22Rv1 (cell line): Measurements from ENCODE around the gene TTLL4.
A peak's percentile ranks its signal among the peaks of the same experiment; 100 is the strongest.

Experiments
- H3K27ac ChIP-seq: fragments of 450-650 bp; 2 replicates; pipeline ENCODE4 v1.5.1; 2017
- CTCF ChIP-seq: fragments of 450-650 bp; IDR thresholded peaks from 2 replicates; pipeline ENCODE4 v1.5.1; 2017; ENCODE audit warnings: mild to moderate bottlenecking
- ZFX ChIP-seq: fragments of 450-650 bp; IDR thresholded peaks from 2 replicates; pipeline ENCODE4 v1.6.1; 2017; ENCODE audit warnings: antibody characterized with exemption, borderline replicate concordance

Gene TTLL4

GRCh38 chr2:218698885-218699284 lies 11.8 kb upstream of the TTLL4 start:
- TF ChIP-seq ZFX: no peak
- TF ChIP-seq CTCF: no peak
- no peak overlapping the region for H3K27ac ChIP-seq

- no peak overlapping the region for H3K27ac ChIP-seq
- TF ChIP-seq CTCF (no peak), ZFX (no peak)
These were observed 8.8 kb upstream of the TTLL4 start for GRCh38 chr2:218701806-218702205.

- no peak for TF ChIP-seq ZFX
- no peak for TF ChIP-seq CTCF
These were observed 7.3 kb upstream of the TTLL4 start for GRCh38 chr2:218703341-218703740.

GRCh38 chr2:218708086-218708485 lies 2.5 kb upstream of the TTLL4 start:
- TF ChIP-seq CTCF (no peak), ZFX (no peak)
- H3K27ac ChIP-seq: no peak overlapping the region

More at GRCh38 chr2:218703341-218703740, 7.3 kb upstream of the TTLL4 start:
- no peak overlapping the region for H3K27ac ChIP-seq

GRCh38 chr2:218709908-218710307 lies 727 bp upstream of the TTLL4 start:
- TF ChIP-seq ZFX (no peak), CTCF (no peak)
- H3K27ac ChIP-seq: no peak overlapping the region

GRCh38 chr2:218710334-218710686 lies 325 bp upstream of the TTLL4 start:
- H3K27ac ChIP-seq: peak overlapping the region; percentile 85
- no peak for TF ChIP-seq CTCF
- no peak for TF ChIP-seq ZFX

- TF ChIP-seq CTCF: no peak
- TF ChIP-seq ZFX: no peak
- peak overlapping the region; percentile 85 for H3K27ac ChIP-seq
These were observed 905 bp downstream of the TTLL4 start for GRCh38 chr2:218711550-218711929.
